CD4-positive, alpha-beta T cell (primary cell): ENCODE measurements around the gene CASQ2. TPM values are rescaled to one million over a fixed set of nuclear protein-coding genes. Genes with fewer than 3 reads are reported as not detected.

ENCODE experiments used
- ATAC-seq: fragments of 200-7000 bp; cut with Tn5 transposase; one replicate; pipeline ENCODE4 v1.10.0; 2022; ENCODE audit warnings: mild to moderate bottlenecking; ENCODE audit not compliant: poor library complexity
- CTCF ChIA-PET: fragments of 350-600 bp; sonication (Branson Sonifier 250); formaldehyde crosslinking; loops from one replicate; lab custom pipeline; 2021; ENCODE audit warnings: antibody characterized with exemption, inconsistent platforms; lab: Charles Lee
- POLR2A ChIA-PET: fragments of 350-600 bp; sonication (Branson Sonifier 250); formaldehyde crosslinking; loops from one replicate; lab custom pipeline; 2021; ENCODE audit warnings: antibody characterized with exemption, inconsistent platforms; lab: Charles Lee
- DNase-seq, 14 experiments: peaks; one replicate each; pipeline ENCODE4 v3.0.0-alpha.2; 2013 to 2020; ENCODE audit warnings: mixed read lengths in 2 of 14
- H3K27ac ChIP-seq, 2 donors: one replicate each; pipeline versions ENCODE4 v1.5.1 to v1.7.0; 2013; ENCODE audit warnings: low read length in 2 of 2, low read depth in 1 of 2, mild to moderate bottlenecking in 1 of 2
- H3K27me3 ChIP-seq, 2 experiments: 1 replicate in 1 of 2; 2 replicates in 1 of 2; pipeline versions ENCODE4 v1.6.1 to v1.7.0; 2013; ENCODE audit warnings: low read length in 2 of 2, control low read depth in 1 of 2, mild to moderate bottlenecking in 1 of 2, moderate library complexity in 1 of 2; ENCODE audit not compliant: insufficient read depth in 2 of 2, control insufficient read depth in 1 of 2
- H3K36me3 ChIP-seq: one replicate; pipeline ENCODE4 v1.6.1; 2013; ENCODE audit warnings: low read length, control low read depth; ENCODE audit not compliant: insufficient read depth
- H3K4me1 ChIP-seq: one replicate; pipeline ENCODE4 v1.6.1; 2013; ENCODE audit warnings: low read length, control low read depth; ENCODE audit not compliant: insufficient read depth
- H3K4me3 ChIP-seq: one replicate; pipeline ENCODE4 v1.5.1; 2013; ENCODE audit warnings: mild to moderate bottlenecking, low read length, moderate library complexity
- H3K9me3 ChIP-seq, 2 experiments: 1 replicate in 1 of 2; 2 replicates in 1 of 2; pipeline versions ENCODE4 v1.6.1 to v1.7.0; 2013; ENCODE audit warnings: low read length in 2 of 2, mild to moderate bottlenecking in 2 of 2, control low read depth in 1 of 2, moderate library complexity in 1 of 2; ENCODE audit not compliant: control insufficient read depth in 1 of 2, insufficient read depth in 1 of 2
- H3K27ac Mint-ChIP-seq: one replicate; pipeline ENCODE4 v1.8.0; 2020; ENCODE audit warnings: mixed read lengths
- H3K27me3 Mint-ChIP-seq: one replicate; pipeline ENCODE4 v1.8.0; 2021; ENCODE audit warnings: mixed read lengths
- H3K36me3 Mint-ChIP-seq: one replicate; pipeline ENCODE4 v1.8.0; 2021; ENCODE audit warnings: low read depth, mixed read lengths
- H3K4me1 Mint-ChIP-seq: one replicate; pipeline ENCODE4 v1.8.0; 2021; ENCODE audit warnings: low read depth, mixed read lengths
- H3K4me3 Mint-ChIP-seq: one replicate; pipeline ENCODE4 v1.8.0; 2020; ENCODE audit warnings: mild to moderate bottlenecking, mixed read lengths
- H3K9me3 Mint-ChIP-seq: one replicate; pipeline ENCODE4 v1.8.0; 2020; ENCODE audit warnings: mixed read lengths
- intact Hi-C, 2 experiments: fragments of 100-400 bp; cut with DNase I in 1 of 2; cut with micrococcal nuclease in 1 of 2; formaldehyde crosslinking; loops; one replicate each; pipeline versions ENCODE4 v1.15.1 to v1.9.0; 2023 to 2025; cut with DNase I, micrococcal nuclease
- total RNA-seq, 174 experiments: library from RNA in 2 of 174; stranded (reverse) in 2 of 174; gene quantifications; one replicate each; pipeline ENCODE4 v1.2.3 and lab custom pipeline; 2021 to 2026
- TF ChIP-seq, protein P1 (sequence below): fragments of 200-600 bp; IDR thresholded peaks from one replicate; pipeline ENCODE4 v1.8.0; 2022; ENCODE audit warnings: antibody characterized with exemption, mild to moderate bottlenecking

CASQ2 gene
- total RNA-seq, 2 experiments from 2014 or later, result not detected

DNA sequence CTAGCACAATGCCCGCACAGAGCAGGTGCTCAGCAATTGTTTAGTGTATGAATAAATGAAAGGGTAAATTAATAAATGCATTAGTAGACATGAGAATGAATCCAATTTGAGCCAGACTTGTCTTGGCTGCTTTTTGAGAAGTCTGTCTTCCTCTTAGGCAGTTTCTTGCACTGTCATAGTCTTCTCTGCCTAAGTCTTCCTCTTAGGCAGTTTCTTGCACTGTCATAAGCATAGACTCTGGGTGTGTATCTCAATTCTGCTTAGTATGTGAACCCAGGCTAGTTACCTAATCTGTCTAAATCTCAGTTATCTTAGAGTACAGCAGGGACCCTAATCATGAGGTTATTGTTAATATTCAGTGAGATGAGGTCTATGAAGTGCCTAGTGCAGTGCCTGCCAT, 45.2 kb upstream of the CASQ2 start:
- H3K4me1 Mint-ChIP-seq, result no peaks in the 10 kb centered on the region
- no peaks in the 10 kb centered on the region for H3K36me3 Mint-ChIP-seq
- intact Hi-C loops, result no loop called here
- Histone ChIP-seq H3K27ac (no peak overlapping the region), H3K9me3 (no peaks in the 10 kb centered on the region), H3K4me1 (no peaks in the 10 kb centered on the region), H3K27me3 (peaks cover 3 to 6% of the 10 kb centered on the region in 2 experiments), H3K4me3 (no peak overlapping the region), H3K36me3 (no peaks in the 10 kb centered on the region)
- no peaks in the 10 kb centered on the region for H3K9me3 Mint-ChIP-seq
- CTCF ChIA-PET, result no interaction called here
- H3K27me3 Mint-ChIP-seq, result peaks cover 10% of the 10 kb centered on the region
- ATAC-seq (no peak), DNase-seq (no peak)
- no peak overlapping the region for H3K4me3 Mint-ChIP-seq
- TF ChIP-seq, protein P1, sequence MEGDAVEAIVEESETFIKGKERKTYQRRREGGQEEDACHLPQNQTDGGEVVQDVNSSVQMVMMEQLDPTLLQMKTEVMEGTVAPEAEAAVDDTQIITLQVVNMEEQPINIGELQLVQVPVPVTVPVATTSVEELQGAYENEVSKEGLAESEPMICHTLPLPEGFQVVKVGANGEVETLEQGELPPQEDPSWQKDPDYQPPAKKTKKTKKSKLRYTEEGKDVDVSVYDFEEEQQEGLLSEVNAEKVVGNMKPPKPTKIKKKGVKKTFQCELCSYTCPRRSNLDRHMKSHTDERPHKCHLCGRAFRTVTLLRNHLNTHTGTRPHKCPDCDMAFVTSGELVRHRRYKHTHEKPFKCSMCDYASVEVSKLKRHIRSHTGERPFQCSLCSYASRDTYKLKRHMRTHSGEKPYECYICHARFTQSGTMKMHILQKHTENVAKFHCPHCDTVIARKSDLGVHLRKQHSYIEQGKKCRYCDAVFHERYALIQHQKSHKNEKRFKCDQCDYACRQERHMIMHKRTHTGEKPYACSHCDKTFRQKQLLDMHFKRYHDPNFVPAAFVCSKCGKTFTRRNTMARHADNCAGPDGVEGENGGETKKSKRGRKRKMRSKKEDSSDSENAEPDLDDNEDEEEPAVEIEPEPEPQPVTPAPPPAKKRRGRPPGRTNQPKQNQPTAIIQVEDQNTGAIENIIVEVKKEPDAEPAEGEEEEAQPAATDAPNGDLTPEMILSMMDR, result no peak
- POLR2A ChIA-PET, result no interaction called here
- no peak overlapping the region for H3K27ac Mint-ChIP-seq

DNA sequence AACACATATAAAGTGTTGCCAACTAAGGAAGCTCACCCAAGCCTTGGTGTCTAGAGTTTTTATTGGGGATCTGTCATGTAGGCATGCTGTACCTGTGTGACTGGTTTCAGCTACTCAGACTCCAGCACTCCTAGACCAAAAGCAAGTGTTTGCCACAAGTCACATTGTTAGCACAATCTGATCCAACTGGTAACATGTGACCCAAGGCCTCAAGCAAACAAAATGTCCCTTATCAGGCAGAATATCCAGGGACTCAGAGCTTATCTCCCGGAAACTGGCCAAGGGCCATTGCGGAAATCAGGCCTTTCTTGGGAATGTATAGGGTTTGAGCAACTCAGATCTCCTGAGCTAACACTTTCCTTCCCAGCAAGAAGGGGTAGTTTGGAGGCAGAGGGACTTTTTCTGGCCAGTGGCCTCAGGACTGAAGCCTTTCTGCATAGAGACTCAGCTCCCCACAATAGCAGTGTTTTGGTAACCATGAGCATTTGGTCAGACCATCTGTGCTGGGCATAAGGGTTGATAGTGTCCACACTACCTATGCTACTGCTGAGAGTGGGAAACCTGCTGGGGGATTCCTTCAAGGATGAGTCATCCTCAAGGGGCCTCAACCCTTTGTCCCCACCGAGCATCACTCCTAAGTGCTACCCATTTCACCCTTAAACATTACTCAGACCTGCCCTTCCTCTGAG, 42.8 kb upstream of the CASQ2 start:
- Mint-ChIP-seq H3K9me3 (no peaks in the 10 kb centered on the region), H3K27ac (no peak overlapping the region), H3K4me3 (no peak overlapping the region), H3K4me1 (no peaks in the 10 kb centered on the region), H3K27me3 (peaks cover 20% of the 10 kb centered on the region), H3K36me3 (no peaks in the 10 kb centered on the region)
- Histone ChIP-seq H3K9me3 (no peaks in the 10 kb centered on the region), H3K4me3 (no peak overlapping the region), H3K27ac (no peak overlapping the region), H3K27me3 (peaks cover 6 to 10% of the 10 kb centered on the region in 2 experiments), H3K4me1 (no peaks in the 10 kb centered on the region), H3K36me3 (no peaks in the 10 kb centered on the region)
- ATAC-seq, result no peak
- TF ChIP-seq, protein P1, result no peak
- CTCF ChIA-PET, result no interaction called here
- intact Hi-C loops, result no loop called here
- POLR2A ChIA-PET, result no interaction called here
- no peak for DNase-seq

DNA sequence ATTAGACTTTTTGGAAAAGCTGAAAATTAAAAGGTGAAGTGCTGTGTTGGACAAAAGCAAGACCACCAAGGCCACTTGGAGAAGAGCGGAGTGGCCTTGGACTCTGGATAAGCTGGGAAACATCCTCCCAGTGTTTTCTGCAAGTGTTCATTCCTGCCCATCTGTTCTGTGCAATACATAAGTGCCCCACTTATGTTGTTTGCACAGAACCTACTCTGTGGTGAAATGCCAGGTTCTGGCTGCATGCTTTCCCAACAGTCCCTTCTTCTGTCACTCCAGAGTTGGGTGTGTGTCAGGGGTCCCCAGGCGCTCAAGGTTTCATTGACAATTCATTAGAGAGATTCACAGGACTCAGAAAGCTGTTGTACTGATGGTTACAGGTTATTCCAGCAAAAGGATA, 42.1 kb upstream of the CASQ2 start:
- no peak for ATAC-seq
- no peaks in the 10 kb centered on the region for H3K9me3 ChIP-seq
- peaks cover 6 to 10% of the 10 kb centered on the region in 2 experiments for H3K27me3 ChIP-seq
- Mint-ChIP-seq H3K36me3 (no peaks in the 10 kb centered on the region), H3K4me3 (no peak overlapping the region), H3K9me3 (no peaks in the 10 kb centered on the region), H3K4me1 (no peaks in the 10 kb centered on the region), H3K27ac (no peak overlapping the region), H3K27me3 (peaks cover 17% of the 10 kb centered on the region)
- no peaks in the 10 kb centered on the region for H3K36me3 ChIP-seq
- POLR2A ChIA-PET, result no interaction called here
- intact Hi-C loops, result no loop called here
- CTCF ChIA-PET, result no interaction called here
- DNase-seq, result no peak
- TF ChIP-seq, protein P1, result no peak
- no peak overlapping the region for H3K27ac ChIP-seq
- H3K4me1 ChIP-seq, result no peaks in the 10 kb centered on the region
- H3K4me3 ChIP-seq, result no peak overlapping the region
